HepG2 (cell line): ENCODE results near the gene ABCA4. TPM values are rescaled to one million over a fixed set of nuclear protein-coding genes. Genes with fewer than 3 reads are reported as not detected.
A peak's percentile ranks its signal among the peaks of the same experiment; 100 is the strongest.

ENCODE experiments used
- AHDC1 ChIP-seq: sonication (generic); formaldehyde crosslinking; IDR thresholded peaks from 2 replicates; pipeline ENCODE4 v1.5.1; 2020; ENCODE audit warnings: mild to moderate bottlenecking, missing genetic modification reagents, borderline replicate concordance
- BRCA1 ChIP-seq: sonication (generic); formaldehyde crosslinking; IDR thresholded peaks from 2 replicates; pipeline ENCODE4 v1.4.0; 2020; ENCODE audit warnings: missing genetic modification reagents
- CEBPB ChIP-seq: IDR thresholded peaks from 2 replicates; pipeline ENCODE4 v1.6.1; 2011; ENCODE audit warnings: low read depth, low read length, improper control_type of control experiment, borderline replicate concordance
- ERF ChIP-seq: IDR thresholded peaks from 2 replicates; pipeline ENCODE4 v1.6.1; 2018; ENCODE audit warnings: missing biosample characterization, missing genetic modification reagents
- MXI1 ChIP-seq: IDR thresholded peaks from 3 replicates; pipeline ENCODE4 v1.6.1; 2012; ENCODE audit warnings: low read depth, low read length, inconsistent platforms, borderline replicate concordance
- NFYC ChIP-seq: IDR thresholded peaks from 2 replicates; pipeline ENCODE4 v1.6.1; 2016; ENCODE audit warnings: missing genetic modification reagents, missing compliant biosample characterization
- NPAS2 ChIP-seq: sonication (generic); formaldehyde crosslinking; IDR thresholded peaks from 2 replicates; pipeline ENCODE4 v1.8.0; 2022; ENCODE audit warnings: mild to moderate bottlenecking, missing genetic modification reagents, borderline replicate concordance
- PBX2 ChIP-seq: IDR thresholded peaks from 2 replicates; pipeline ENCODE4 v1.6.1; 2016; ENCODE audit warnings: control low read depth
- RBFOX2 ChIP-seq: fragments of 200-400 bp; formaldehyde crosslinking; IDR thresholded peaks from 2 replicates; pipeline ENCODE4 v1.6.1; 2017; ENCODE audit warnings: low read depth, mild to moderate bottlenecking, low read length
- RBM39 ChIP-seq: fragments of 200-400 bp; formaldehyde crosslinking; IDR thresholded peaks from one replicate; pipeline ENCODE4 v1.6.1; 2018; ENCODE audit warnings: antibody characterized with exemption, mild to moderate bottlenecking, low read depth, low read length; ENCODE audit not compliant: poor library complexity, severe bottlenecking
- REL ChIP-seq: sonication (generic); formaldehyde crosslinking; conservative IDR thresholded peaks from 2 replicates; pipeline ENCODE4 v1.8.0; 2022; ENCODE audit warnings: mild to moderate bottlenecking, missing genetic modification reagents, moderate library complexity
- RORA ChIP-seq: sonication (generic); formaldehyde crosslinking; IDR thresholded peaks from 2 replicates; pipeline ENCODE4 v1.5.0; 2020; ENCODE audit warnings: mild to moderate bottlenecking, missing genetic modification reagents, moderate library complexity
- YEATS2 ChIP-seq: sonication (generic); formaldehyde crosslinking; IDR thresholded peaks from 2 replicates; pipeline ENCODE4 v1.4.0; 2020; ENCODE audit warnings: missing genetic modification reagents, borderline replicate concordance
- ZBTB1 ChIP-seq: sonication (generic); formaldehyde crosslinking; IDR thresholded peaks from 2 replicates; pipeline ENCODE4 v1.4.0; 2020; ENCODE audit warnings: missing genetic modification reagents, borderline replicate concordance
- ZNF264 ChIP-seq: sonication (generic); formaldehyde crosslinking; IDR thresholded peaks from 2 replicates; pipeline ENCODE4 v1.4.0; 2020; ENCODE audit warnings: missing genetic modification reagents
- ZNF33B ChIP-seq: sonication (generic); formaldehyde crosslinking; IDR thresholded peaks from 2 replicates; pipeline ENCODE4 v1.5.1; 2020; ENCODE audit warnings: mild to moderate bottlenecking, missing genetic modification reagents
- ZNF430 ChIP-seq: sonication (generic); formaldehyde crosslinking; IDR thresholded peaks from 2 replicates; pipeline ENCODE4 v1.9.0; 2021; ENCODE audit warnings: mild to moderate bottlenecking, missing genetic modification reagents
- ZNF441 ChIP-seq: sonication (generic); formaldehyde crosslinking; IDR thresholded peaks from 2 replicates; pipeline ENCODE4 v1.7.0; 2021; ENCODE audit warnings: missing genetic modification reagents, borderline replicate concordance
- ZNF576 ChIP-seq: sonication (generic); formaldehyde crosslinking; IDR thresholded peaks from 2 replicates; pipeline ENCODE4 v1.4.0; 2020; ENCODE audit warnings: mild to moderate bottlenecking, missing genetic modification reagents
- ZNF790 ChIP-seq: sonication (generic); formaldehyde crosslinking; IDR thresholded peaks from 2 replicates; pipeline ENCODE4 v1.8.0; 2022; ENCODE audit warnings: missing genetic modification reagents, mild to moderate bottlenecking, borderline replicate concordance
- polyA plus RNA-seq, 8 experiments: library from polyadenylated mRNA; depleted of rRNA in 3 of 8; stranded (reverse) in 7 of 8; unstranded in 1 of 8; fragments of >200 nt; fragmentation: Illumina TruSeq in 4 of 8; extraction: Trizol in 4 of 8; gene quantifications; 2 replicates each; pipeline versions ENCODE4 v1.2.1 to v1.2.3, GENCODE V29; 2011 to 2016; ENCODE audit warnings: low read depth in 4 of 8, missing spikeins in 1 of 8, mixed read lengths in 1 of 8; ENCODE audit not compliant: insufficient read depth in 1 of 8
- total RNA-seq, 5 experiments: library from RNA; depleted of rRNA; stranded (reverse); fragments of >200 nt; fragmentation: Illumina TruSeq; extraction: Trizol; gene quantifications; 2 replicates each; pipeline ENCODE4 v1.2.3, GENCODE V29; 2016; ENCODE audit warnings: low read depth in 1 of 5
- TF ChIP-seq, protein P1 (sequence below): sonication (generic); formaldehyde crosslinking; IDR thresholded peaks from 2 replicates; pipeline ENCODE4 v1.4.0; 2020; ENCODE audit warnings: missing genetic modification reagents

Gene ABCA4
- total and polyA plus RNA-seq, 2 of the 13 experiments (the other 11 are each of a cell fraction or from before 2014, with no cell fraction given), result 0.24 to 0.67 TPM

- 0 out of 2 replicates have a peak, but pooled peaks have one; percentile 20 for TF ChIP-seq NFYC (CRISPR knock-in tag)
- peak; percentile 61; the same call in 1 of the 2 replicates for TF ChIP-seq BRCA1 (CRISPR knock-in tag)
- 0 out of 2 replicates have a peak, but pooled peaks have one; percentile 79 for TF ChIP-seq YEATS2 (CRISPR knock-in tag)
- no peak for TF ChIP-seq ZNF33B (CRISPR knock-in tag)
- TF ChIP-seq ZNF576 (CRISPR knock-in tag), result 0 out of 2 replicates have a peak, but pooled peaks have one; percentile 40
- TF ChIP-seq, protein P1, sequence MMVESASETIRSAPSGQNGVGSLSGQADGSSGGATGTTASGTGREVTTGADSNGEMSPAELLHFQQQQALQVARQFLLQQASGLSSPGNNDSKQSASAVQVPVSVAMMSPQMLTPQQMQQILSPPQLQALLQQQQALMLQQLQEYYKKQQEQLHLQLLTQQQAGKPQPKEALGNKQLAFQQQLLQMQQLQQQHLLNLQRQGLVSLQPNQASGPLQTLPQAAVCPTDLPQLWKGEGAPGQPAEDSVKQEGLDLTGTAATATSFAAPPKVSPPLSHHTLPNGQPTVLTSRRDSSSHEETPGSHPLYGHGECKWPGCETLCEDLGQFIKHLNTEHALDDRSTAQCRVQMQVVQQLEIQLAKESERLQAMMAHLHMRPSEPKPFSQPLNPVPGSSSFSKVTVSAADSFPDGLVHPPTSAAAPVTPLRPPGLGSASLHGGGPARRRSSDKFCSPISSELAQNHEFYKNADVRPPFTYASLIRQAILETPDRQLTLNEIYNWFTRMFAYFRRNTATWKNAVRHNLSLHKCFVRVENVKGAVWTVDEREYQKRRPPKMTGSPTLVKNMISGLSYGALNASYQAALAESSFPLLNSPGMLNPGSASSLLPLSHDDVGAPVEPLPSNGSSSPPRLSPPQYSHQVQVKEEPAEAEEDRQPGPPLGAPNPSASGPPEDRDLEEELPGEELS, result peak; percentile 82
- TF ChIP-seq PBX2 (CRISPR knock-in tag), result 0 out of 2 replicates have a peak, but pooled peaks have one; percentile 25
- TF ChIP-seq RBM39, result no peak
- peak; percentile 83 for TF ChIP-seq ERF (CRISPR knock-in tag)
- TF ChIP-seq ZNF264 (CRISPR knock-in tag), result 0 out of 2 replicates have a peak, but pooled peaks have one; percentile 56
- peak; percentile 54; the same call in 1 of the 2 replicates for TF ChIP-seq ZNF441
- TF ChIP-seq NPAS2 (CRISPR knock-in tag), result peak; percentile 87; the same call in 1 of the 2 replicates
- TF ChIP-seq AHDC1 (CRISPR knock-in tag), result peak; percentile 72
- peak; percentile 61; the same call in 1 of the 2 replicates for TF ChIP-seq ZNF430 (CRISPR knock-in tag)
- TF ChIP-seq RBFOX2, result no peak
- no peak for TF ChIP-seq RORA
- no peak for TF ChIP-seq ZBTB1
- TF ChIP-seq ZNF790 (CRISPR knock-in tag), result no peak
- TF ChIP-seq MXI1, result no peak
- no peak for TF ChIP-seq CEBPB
- no peak; the same call in 1 of the 2 replicates for TF ChIP-seq REL (CRISPR knock-in tag)
Observed at GRCh38 chr1:93979718-93980319, 141.1 kb downstream of the ABCA4 start (continued).
